Activated CD8-positive, alpha-beta memory T cell treated with anti-CD3 and anti-CD28 coated beads, Interleukin-2, amount 50 U/mL, for 48 hours (primary cell): Measurements from ENCODE around the gene TBC1D13.
"Not testable (repeated sequence)": the region's sequence is repeated elsewhere in the genome, so short reads cannot be mapped to it uniquely, and the experiment has no call there.

Experiments used
- DNase-seq: peaks from one replicate; pipeline ENCODE4 v3.0.0-alpha.2; 2020

Gene TBC1D13

GRCh38 chr9:128787659-128788058, 606 bp downstream of the TBC1D13 start:
- DNase-seq, result no peak

- DNase-seq, result no peak
Measured at GRCh38 chr9:128788445-128788844, 1.4 kb downstream of the TBC1D13 start.

GRCh38 chr9:128790536-128790935, 3.5 kb downstream of the TBC1D13 start:
- no peak for DNase-seq

GRCh38 chr9:128792134-128792533, 5.1 kb downstream of the TBC1D13 start:
- DNase-seq, result no peak

GRCh38 chr9:128792978-128793686, 6.1 kb downstream of the TBC1D13 start:
- no peak for DNase-seq

GRCh38 chr9:128794961-128795360, 7.9 kb downstream of the TBC1D13 start:
- not testable (repeated sequence) for DNase-seq

GRCh38 chr9:128798896-128799295, 11.8 kb downstream of the TBC1D13 start:
- DNase-seq, result no peak

GRCh38 chr9:128800061-128800460, 13.0 kb downstream of the TBC1D13 start:
- DNase-seq, result no peak

- no peak for DNase-seq
Measured at GRCh38 chr9:128802482-128802881, 15.4 kb downstream of the TBC1D13 start.

- no peak for DNase-seq
Measured at GRCh38 chr9:128805661-128806060, 18.6 kb downstream of the TBC1D13 start.

- DNase-seq, result no peak
Measured at GRCh38 chr9:128807827-128808226, 20.8 kb downstream of the TBC1D13 start.

GRCh38 chr9:128808543-128808942, 21.5 kb downstream of the TBC1D13 start:
- DNase-seq, result no peak

GRCh38 chr9:128809036-128809599, 22.1 kb downstream of the TBC1D13 start:
- DNase-seq, result no peak

GRCh38 chr9:128809831-128810230, 22.8 kb downstream of the TBC1D13 start:
- DNase-seq, result no peak

- DNase-seq, result no peak
Measured at GRCh38 chr9:128810873-128811272, 23.8 kb downstream of the TBC1D13 start.

GRCh38 chr9:128818099-128818838, 31.2 kb downstream of the TBC1D13 start, which contains the start of gene ENDOG:
Gene ENDOG, plus strand, starts transcription at chr9:128818500. Its CDS starts 185 bp downstream, at chr9:128818685.
- peak; percentile 99 for DNase-seq

- DNase-seq, result peak; percentile 76
Measured at GRCh38 chr9:128818839-128819715, 32.0 kb downstream of the TBC1D13 start.

- no peak for DNase-seq
Measured at GRCh38 chr9:128819716-128820664, 32.9 kb downstream of the TBC1D13 start.

- DNase-seq, result no peak
Measured at GRCh38 chr9:128820665-128821583, 33.9 kb downstream of the TBC1D13 start.

- no peak for DNase-seq
Measured at GRCh38 chr9:128821584-128822406, 34.7 kb downstream of the TBC1D13 start.
